ENCODE measurements around the gene ZNF620.

The ZNF620 gene

DNA sequence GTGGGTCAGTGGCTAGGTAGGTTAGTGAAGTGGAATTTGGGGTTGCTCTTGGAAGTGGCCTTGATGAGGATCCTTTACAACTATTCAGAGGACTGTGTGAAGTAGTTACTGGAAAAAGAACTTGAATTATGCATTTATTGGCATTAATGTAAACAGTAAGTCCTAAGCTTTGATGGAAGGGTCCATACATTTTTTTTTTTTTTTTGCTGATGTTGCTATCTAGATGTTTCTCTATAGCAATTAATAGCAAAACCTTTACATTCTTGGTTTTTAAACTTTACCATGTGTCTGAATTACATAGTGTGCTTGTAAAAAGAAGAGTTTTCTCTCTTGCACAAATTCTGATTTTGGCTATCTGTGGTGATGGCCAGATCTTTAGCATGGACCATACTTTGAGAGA is 28.4 kb downstream of the ZNF620 start:
- Histone ChIP-seq H3K9ac (ENCODE audit: low read length) (no peak overlapping the region), H3K4me1 (ENCODE audit: control insufficient read depth in 1 of 2, insufficient read depth in 2 of 2, low read length in 2 of 2) (no peaks in the 10 kb centered on the region), H3K27ac (ENCODE audit: low read depth, low read length) (no peak overlapping the region), H2BK12ac (ENCODE audit: low read length) (no peak overlapping the region), H3K4me2 (ENCODE audit: low read length) (no peak overlapping the region), H3K36me3 (ENCODE audit: control insufficient read depth in 1 of 2, insufficient read depth in 2 of 2, low read length in 2 of 2) (peaks cover 21 to 41% of the 10 kb centered on the region in 2 experiments), H2BK5ac (ENCODE audit: low read depth, low read length, poor library complexity) (no peak overlapping the region), H2AK5ac (ENCODE audit: low read length) (no peak overlapping the region), H3K14ac (ENCODE audit: low read length) (no peak overlapping the region), H3K18ac (ENCODE audit: low read length) (no peak overlapping the region), H3K79me1 (ENCODE audit: low read length) (no peaks in the 10 kb centered on the region), H3K4me3 (ENCODE audit: low read depth, low read length) (no peak overlapping the region), H4K91ac (ENCODE audit: low read depth, low read length) (no peak overlapping the region), H4K12ac (ENCODE audit: low read depth, low read length) (no peak overlapping the region), H4K8ac (ENCODE audit: low read depth, low read length) (no peak overlapping the region), H3K79me2 (ENCODE audit: control insufficient read depth, insufficient read depth, low read length, poor library complexity) (no peaks in the 10 kb centered on the region), H3K9me3 (ENCODE audit: insufficient read depth, low read depth, low read length) (peaks cover 3% of the 10 kb centered on the region), H2BK120ac (ENCODE audit: insufficient read depth, low read length, poor library complexity) (no peak overlapping the region), H3K4ac (ENCODE audit: low read depth, low read length) (no peak overlapping the region), H2AFZ (ENCODE audit: insufficient read depth, low read length, poor library complexity) (no peak overlapping the region), H3K27me3 (ENCODE audit: insufficient read depth, low read length) (no peaks in the 10 kb centered on the region), H3K23ac (ENCODE audit: low read length) (no peak overlapping the region)
- DNase-seq, result no peak

DNA sequence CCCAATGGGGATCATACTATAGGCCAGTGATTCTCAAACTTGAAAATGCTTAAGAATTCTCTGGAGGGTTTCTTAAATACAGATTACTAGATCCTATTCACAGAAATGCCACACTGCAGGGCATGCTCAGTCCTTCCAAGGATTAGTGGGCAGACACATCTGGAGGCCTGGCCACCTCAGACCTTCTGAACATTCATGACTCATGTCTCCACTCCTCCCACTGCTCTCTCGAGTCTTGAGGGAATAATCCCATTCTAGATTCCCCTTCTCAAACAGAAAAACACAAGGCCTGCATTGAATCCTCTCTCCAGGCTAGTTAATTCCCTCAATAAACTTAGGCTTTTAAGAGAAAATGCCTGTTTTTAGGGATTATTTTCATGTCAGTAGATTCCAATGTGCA is 41.0 kb downstream of the ZNF620 start:
- no peak overlapping the region for H2BK120ac ChIP-seq (ENCODE audit: insufficient read depth, low read length, poor library complexity)
- no peak for DNase-seq
- H3K9me3 ChIP-seq (ENCODE audit: insufficient read depth, low read depth, low read length), result no peaks in the 10 kb centered on the region
- H3K4me1 ChIP-seq (ENCODE audit: control insufficient read depth in 1 of 2, insufficient read depth in 2 of 2, low read length in 2 of 2), result no peaks in the 10 kb centered on the region
- H3K27ac ChIP-seq (ENCODE audit: low read depth, low read length), result no peak overlapping the region
- no peak overlapping the region for H3K4ac ChIP-seq (ENCODE audit: low read depth, low read length)
- WGBS (ENCODE audit: extremely low coverage, insufficient coverage, insufficient read length), result no CpG with 5 or more reads among the region's 1 CpG
- no peaks in the 10 kb centered on the region for H3K36me3 ChIP-seq (ENCODE audit: control insufficient read depth in 1 of 2, insufficient read depth in 2 of 2, low read length in 2 of 2)
- H3K4me2 ChIP-seq (ENCODE audit: low read length), result no peak overlapping the region
- H4K91ac ChIP-seq (ENCODE audit: low read depth, low read length), result no peak overlapping the region
- H3K14ac ChIP-seq (ENCODE audit: low read length), result no peak overlapping the region
- no peak overlapping the region for H4K8ac ChIP-seq (ENCODE audit: low read depth, low read length)
- H2BK5ac ChIP-seq (ENCODE audit: low read depth, low read length, poor library complexity), result no peak overlapping the region
- no peaks in the 10 kb centered on the region for H3K79me1 ChIP-seq (ENCODE audit: low read length)
- no peak overlapping the region for H3K9ac ChIP-seq (ENCODE audit: low read length)
- no peak overlapping the region for H3K18ac ChIP-seq (ENCODE audit: low read length)
- H4K12ac ChIP-seq (ENCODE audit: low read depth, low read length), result no peak overlapping the region
- no peak overlapping the region for H2AK5ac ChIP-seq (ENCODE audit: low read length)
- H2BK12ac ChIP-seq (ENCODE audit: low read length), result no peak overlapping the region
- no peaks in the 10 kb centered on the region for H3K27me3 ChIP-seq (ENCODE audit: insufficient read depth, low read length)
- no peaks in the 10 kb centered on the region for H3K79me2 ChIP-seq (ENCODE audit: control insufficient read depth, insufficient read depth, low read length, poor library complexity)
- H2AFZ ChIP-seq (ENCODE audit: insufficient read depth, low read length, poor library complexity), result no peak overlapping the region
- H3K4me3 ChIP-seq (ENCODE audit: low read depth, low read length), result no peak overlapping the region
- H3K23ac ChIP-seq (ENCODE audit: low read length), result no peak overlapping the region

DNA sequence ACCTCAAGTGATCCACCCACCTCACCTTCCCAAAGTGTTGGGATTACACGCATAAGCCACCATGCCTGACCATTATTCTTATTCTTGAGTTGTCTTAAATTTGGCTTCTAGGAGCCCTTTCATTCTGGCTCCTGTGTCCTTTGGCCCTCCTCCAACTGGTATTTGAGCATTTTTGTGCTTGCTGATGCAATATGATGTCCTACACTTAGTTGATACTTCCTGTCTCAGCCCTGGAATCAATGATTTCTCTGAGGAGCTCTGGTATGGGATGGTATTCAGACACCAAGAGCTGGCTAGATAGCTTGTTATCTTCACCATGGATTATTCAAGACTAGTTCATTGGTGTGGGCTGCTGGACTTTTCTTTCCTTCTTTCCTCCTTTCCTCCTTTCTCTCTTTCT is 44.3 kb downstream of the ZNF620 start:
- Histone ChIP-seq H3K36me3 (ENCODE audit: control insufficient read depth in 1 of 2, insufficient read depth in 2 of 2, low read length in 2 of 2) (no peaks in the 10 kb centered on the region), H2AK5ac (ENCODE audit: low read length) (no peak overlapping the region), H2BK5ac (ENCODE audit: low read depth, low read length, poor library complexity) (no peak overlapping the region), H3K4ac (ENCODE audit: low read depth, low read length) (no peak overlapping the region), H3K4me2 (ENCODE audit: low read length) (no peak overlapping the region), H4K8ac (ENCODE audit: low read depth, low read length) (no peak overlapping the region), H3K27me3 (ENCODE audit: insufficient read depth, low read length) (no peaks in the 10 kb centered on the region), H3K4me3 (ENCODE audit: low read depth, low read length) (no peak overlapping the region), H4K91ac (ENCODE audit: low read depth, low read length) (no peak overlapping the region), H4K12ac (ENCODE audit: low read depth, low read length) (no peak overlapping the region), H3K18ac (ENCODE audit: low read length) (no peak overlapping the region), H3K9ac (ENCODE audit: low read length) (no peak overlapping the region), H3K79me2 (ENCODE audit: control insufficient read depth, insufficient read depth, low read length, poor library complexity) (no peaks in the 10 kb centered on the region), H2BK12ac (ENCODE audit: low read length) (no peak overlapping the region), H3K27ac (ENCODE audit: low read depth, low read length) (no peak overlapping the region), H3K9me3 (ENCODE audit: insufficient read depth, low read depth, low read length) (no peaks in the 10 kb centered on the region), H3K23ac (ENCODE audit: low read length) (no peak overlapping the region), H3K4me1 (ENCODE audit: control insufficient read depth in 1 of 2, insufficient read depth in 2 of 2, low read length in 2 of 2) (no peaks in the 10 kb centered on the region), H3K79me1 (ENCODE audit: low read length) (no peaks in the 10 kb centered on the region), H2AFZ (ENCODE audit: insufficient read depth, low read length, poor library complexity) (no peak overlapping the region), H3K14ac (ENCODE audit: low read length) (no peak overlapping the region), H2BK120ac (ENCODE audit: insufficient read depth, low read length, poor library complexity) (no peak overlapping the region)
- DNase-seq, result no peak
- no CpG with 5 or more reads among the region's 1 CpG for WGBS (ENCODE audit: extremely low coverage, insufficient coverage, insufficient read length)

DNA sequence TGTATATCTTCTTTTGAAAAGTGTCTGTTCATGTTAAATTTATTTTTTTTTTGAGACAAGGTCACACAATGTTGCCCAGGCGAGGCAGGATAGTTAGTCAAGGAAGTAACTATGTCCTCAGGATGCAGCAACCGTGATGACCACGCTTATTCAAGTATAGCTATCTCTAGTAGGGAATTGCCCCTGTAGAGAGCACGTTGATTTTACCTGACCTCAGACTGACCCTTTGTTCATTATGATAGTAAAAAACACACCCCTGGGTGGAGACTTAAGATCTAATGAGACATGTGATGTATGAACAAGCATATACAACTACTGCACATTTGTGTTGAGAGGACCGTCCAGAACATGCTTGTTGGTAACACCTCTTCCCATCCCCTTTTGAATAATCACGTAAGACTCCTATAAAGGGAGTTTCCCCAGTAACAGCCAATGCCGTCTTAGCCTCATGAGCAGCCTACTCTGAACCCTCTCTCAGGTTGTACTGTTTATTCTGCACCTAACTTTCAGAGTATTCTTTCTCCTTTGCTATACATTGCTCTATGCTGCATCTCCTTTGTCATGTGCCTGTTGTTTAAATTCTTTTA is 51.8 kb downstream of the ZNF620 start:
- Histone ChIP-seq H3K4me3 (ENCODE audit: low read depth, low read length) (no peak overlapping the region), H3K23ac (ENCODE audit: low read length) (no peak overlapping the region), H3K14ac (ENCODE audit: low read length) (no peak overlapping the region), H2AFZ (ENCODE audit: insufficient read depth, low read length, poor library complexity) (no peak overlapping the region), H4K91ac (ENCODE audit: low read depth, low read length) (no peak overlapping the region), H2AK5ac (ENCODE audit: low read length) (no peak overlapping the region), H2BK120ac (ENCODE audit: insufficient read depth, low read length, poor library complexity) (no peak overlapping the region), H3K4me1 (ENCODE audit: control insufficient read depth in 1 of 2, insufficient read depth in 2 of 2, low read length in 2 of 2) (no peaks in the 10 kb centered on the region), H3K4me2 (ENCODE audit: low read length) (no peak overlapping the region), H3K18ac (ENCODE audit: low read length) (no peak overlapping the region), H2BK12ac (ENCODE audit: low read length) (no peak overlapping the region), H4K12ac (ENCODE audit: low read depth, low read length) (no peak overlapping the region), H3K4ac (ENCODE audit: low read depth, low read length) (no peak overlapping the region), H3K27me3 (ENCODE audit: insufficient read depth, low read length) (no peaks in the 10 kb centered on the region), H3K36me3 (ENCODE audit: control insufficient read depth in 1 of 2, insufficient read depth in 2 of 2, low read length in 2 of 2) (peaks cover 0 to 2% of the 10 kb centered on the region in 2 experiments), H4K8ac (ENCODE audit: low read depth, low read length) (no peak overlapping the region), H3K79me2 (ENCODE audit: control insufficient read depth, insufficient read depth, low read length, poor library complexity) (no peaks in the 10 kb centered on the region), H3K27ac (ENCODE audit: low read depth, low read length) (no peak overlapping the region), H3K9ac (ENCODE audit: low read length) (no peak overlapping the region), H3K9me3 (ENCODE audit: insufficient read depth, low read depth, low read length) (no peaks in the 10 kb centered on the region), H3K79me1 (ENCODE audit: low read length) (no peaks in the 10 kb centered on the region), H2BK5ac (ENCODE audit: low read depth, low read length, poor library complexity) (no peak overlapping the region)
- no CpG with 5 or more reads among the region's 7 CpGs for WGBS (ENCODE audit: extremely low coverage, insufficient coverage, insufficient read length)
- no peak for DNase-seq
